Keratinocyte (primary cell): ENCODE data around the gene ASPSCR1. TPM values are rescaled to one million over a fixed set of nuclear protein-coding genes. Genes with fewer than 3 reads are reported as not detected.

Experiments
- DNase-seq: peaks from one replicate; pipeline ENCODE4 v3.0.0-alpha.2; 2011; ENCODE audit warnings: low read depth, missing footprints, low spot score
- FAIRE-seq: peaks from 2 replicates; lab custom pipeline; 2011; peaks lifted over from hg19 to GRCh38; lab: Jason Lieb, UNC
- H2AFZ ChIP-seq: 2 replicates; pipeline ENCODE4 v1.6.0; 2012; ENCODE audit warnings: low read length, control low read depth, inconsistent platforms; ENCODE audit not compliant: control insufficient read depth
- H3K27ac ChIP-seq: 2 replicates; pipeline ENCODE4 v1.5.1; 2011; ENCODE audit warnings: low read length; ENCODE audit not compliant: control insufficient read depth, insufficient read depth
- H3K27me3 ChIP-seq: 3 replicates; pipeline ENCODE4 v1.6.0; 2011; ENCODE audit warnings: low read length; ENCODE audit not compliant: control insufficient read depth, insufficient read depth; ENCODE audit errors: extremely low read depth
- H3K36me3 ChIP-seq, 2 experiments: 2 replicates in 1 of 2; 3 replicates in 1 of 2; pipeline ENCODE4 v1.5.1; 2011; ENCODE audit warnings: low read length in 2 of 2, mild to moderate bottlenecking in 1 of 2; ENCODE audit not compliant: control insufficient read depth in 2 of 2, insufficient read depth in 2 of 2; ENCODE audit errors: extremely low read depth in 1 of 2
- H3K4me1 ChIP-seq: 3 replicates; pipeline ENCODE4 v1.5.1; 2011; ENCODE audit warnings: low read length; ENCODE audit not compliant: control insufficient read depth, insufficient read depth; ENCODE audit errors: extremely low read depth
- H3K4me2 ChIP-seq: 3 replicates; pipeline ENCODE4 v1.6.0; 2011; ENCODE audit warnings: low read depth, low read length; ENCODE audit not compliant: control insufficient read depth, insufficient read depth; ENCODE audit errors: extremely low read depth
- H3K4me3 ChIP-seq, 3 experiments: fragments of 200-600 bp in 1 of 3; sonication (generic) in 1 of 3; 2 replicates in 2 of 3; 3 replicates in 1 of 3; pipeline ENCODE4 v1.5.1; 2011 to 2016; ENCODE audit warnings: low read length in 3 of 3, mild to moderate bottlenecking in 3 of 3, control low read depth in 2 of 3, inconsistent platforms in 1 of 3, low read depth in 1 of 3, mixed read lengths in 1 of 3, mixed run types in 1 of 3, moderate library complexity in 1 of 3; ENCODE audit not compliant: control insufficient read depth in 2 of 3, insufficient read depth in 2 of 3; ENCODE audit errors: extremely low read depth in 1 of 3
- H3K79me2 ChIP-seq: 2 replicates; pipeline ENCODE4 v1.6.0; 2012; ENCODE audit warnings: low read length; ENCODE audit not compliant: control insufficient read depth, insufficient read depth
- H3K9ac ChIP-seq: 3 replicates; pipeline ENCODE4 v1.6.0; 2011; ENCODE audit warnings: low read length; ENCODE audit not compliant: control insufficient read depth, insufficient read depth; ENCODE audit errors: extremely low read depth
- H3K9me1 ChIP-seq: 3 replicates; pipeline ENCODE4 v1.6.0; 2011; ENCODE audit warnings: low read length; ENCODE audit not compliant: control insufficient read depth, insufficient read depth; ENCODE audit errors: extremely low read depth
- H3K9me3 ChIP-seq: 2 replicates; pipeline ENCODE4 v1.5.1; 2012; ENCODE audit warnings: low read depth, low read length; ENCODE audit not compliant: control insufficient read depth
- H4K20me1 ChIP-seq: 3 replicates; pipeline ENCODE4 v1.6.0; 2011; ENCODE audit warnings: low read length; ENCODE audit not compliant: control insufficient read depth, insufficient read depth; ENCODE audit errors: extremely low read depth
- CTCF ChIP-seq, 3 experiments: IDR thresholded peaks in 1 of 3; conservative IDR thresholded peaks in 1 of 3; optimal IDR thresholded peaks in 1 of 3; 2 replicates in 2 of 3; 3 replicates in 1 of 3; pipeline versions ENCODE3 to v1.5.1; 2011; ENCODE audit warnings: low read length in 3 of 3, mild to moderate bottlenecking in 3 of 3, moderate library complexity in 2 of 3, control low read depth in 1 of 3, inconsistent platforms in 1 of 3; ENCODE audit not compliant: insufficient read depth in 2 of 3; ENCODE audit errors: extremely low read depth in 1 of 3
- EZH2 ChIP-seq: IDR thresholded peaks from one replicate; pipeline ENCODE4 v1.6.1; 2012; ENCODE audit warnings: inconsistent platforms, mild to moderate bottlenecking, low read length, moderate library complexity
- dilution Hi-C: fragments of 300-500 bp; cut with MboI; formaldehyde crosslinking; loops from one replicate; pipeline ENCODE4 v1.7.0; 2020; ENCODE audit warnings: low sequenced_read_pairs; ENCODE audit not compliant: extremely low pct_ligation_motif_present
- polyA plus RNA-seq, 5 experiments: library from polyadenylated mRNA; depleted of rRNA in 3 of 5; stranded (reverse) in 3 of 5; stranded (forward) in 1 of 5; unstranded in 1 of 5; fragments of >200 nt; gene quantifications; 1 replicate in 1 of 5; 2 replicates in 3 of 5; 3 replicates in 1 of 5; pipeline versions ENCODE4 v1.2.1 to v1.2.3, GENCODE V29; 2011 to 2012; ENCODE audit warnings: missing spikeins in 2 of 5, low read depth in 1 of 5, low replicate concordance in 1 of 5

The ASPSCR1 gene
- polyA plus RNA-seq, 1 donor (not counting 4 experiments of a cell fraction or from before 2014, with no cell fraction given): 5.2 TPM

DNA sequence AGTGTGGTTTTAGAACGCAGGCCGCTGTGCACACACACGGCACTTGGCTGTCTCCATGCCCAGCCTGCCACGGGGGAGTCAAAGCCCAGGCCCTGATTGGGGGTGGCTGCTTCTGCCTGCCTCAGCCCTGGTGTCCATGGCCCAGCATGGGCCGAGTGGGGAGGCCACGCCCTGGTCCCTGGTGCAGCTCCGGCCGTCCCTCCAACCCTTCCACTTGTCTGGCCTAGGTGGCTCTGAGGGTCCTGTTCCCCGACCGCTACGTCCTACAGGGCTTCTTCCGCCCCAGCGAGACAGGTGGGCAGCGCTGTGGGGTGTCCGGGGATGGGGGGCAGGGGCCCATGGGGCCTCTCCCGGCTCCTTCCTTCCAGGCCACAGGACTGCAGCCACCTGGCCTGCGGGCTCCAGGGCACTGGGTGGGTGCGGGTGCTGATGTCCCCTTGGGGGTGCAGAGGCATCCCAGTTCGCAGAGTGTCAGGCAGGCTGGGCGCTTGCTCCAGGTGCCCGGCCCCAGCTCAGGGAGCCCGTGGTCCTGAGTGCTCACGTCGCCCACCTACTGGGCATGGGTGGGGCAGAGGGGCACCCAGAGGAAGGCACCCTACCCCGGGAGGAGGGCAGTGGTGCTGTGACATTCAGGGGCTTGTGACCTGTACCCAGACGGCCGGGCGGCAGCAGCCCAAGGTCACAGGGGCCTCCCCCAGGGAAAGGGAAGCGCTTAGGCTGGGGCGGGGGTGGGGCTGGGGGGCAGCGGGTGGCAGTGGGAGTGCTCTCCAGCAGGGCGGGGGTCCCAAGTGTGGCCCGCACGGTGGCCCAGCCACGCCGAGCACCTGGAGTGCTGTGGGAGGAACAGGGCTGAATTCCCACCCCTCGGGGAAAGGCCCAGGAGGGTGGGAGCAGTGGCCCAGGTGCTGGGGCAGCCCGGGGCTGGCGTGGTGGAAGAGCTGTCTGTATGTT, 33.4 kb downstream of the ASPSCR1 start:
- Histone ChIP-seq H3K27me3 (no peaks in the 10 kb centered on the region), H3K4me3 (no peak overlapping the region), H3K4me1 (peaks cover 30% of the 10 kb centered on the region), H3K4me2 (no peak overlapping the region), H3K9me3 (no peaks in the 10 kb centered on the region), H3K36me3 (no peaks in the 10 kb centered on the region), H3K9me1 (no peaks in the 10 kb centered on the region), H3K79me2 (no peaks in the 10 kb centered on the region), H3K27ac (no peak overlapping the region), H4K20me1 (no peaks in the 10 kb centered on the region), H3K9ac (no peak overlapping the region), H2AFZ (no peak overlapping the region)
- FAIRE-seq (no peak), DNase-seq (no peak)
- dilution Hi-C loops: no loop called here
- TF ChIP-seq EZH2 (no peak), CTCF (optimal IDR thresholded peaks at IDR 0.05 in 1 of 3, IDR thresholded peaks at IDR 0.05 in 1 of 3, conservative IDR thresholded peaks at IDR 0.05 in 1 of 3; ENCODE audit: extremely low read depth in 1 of 3, insufficient read depth in 2 of 3, low read length in 3 of 3) (no peak)

DNA sequence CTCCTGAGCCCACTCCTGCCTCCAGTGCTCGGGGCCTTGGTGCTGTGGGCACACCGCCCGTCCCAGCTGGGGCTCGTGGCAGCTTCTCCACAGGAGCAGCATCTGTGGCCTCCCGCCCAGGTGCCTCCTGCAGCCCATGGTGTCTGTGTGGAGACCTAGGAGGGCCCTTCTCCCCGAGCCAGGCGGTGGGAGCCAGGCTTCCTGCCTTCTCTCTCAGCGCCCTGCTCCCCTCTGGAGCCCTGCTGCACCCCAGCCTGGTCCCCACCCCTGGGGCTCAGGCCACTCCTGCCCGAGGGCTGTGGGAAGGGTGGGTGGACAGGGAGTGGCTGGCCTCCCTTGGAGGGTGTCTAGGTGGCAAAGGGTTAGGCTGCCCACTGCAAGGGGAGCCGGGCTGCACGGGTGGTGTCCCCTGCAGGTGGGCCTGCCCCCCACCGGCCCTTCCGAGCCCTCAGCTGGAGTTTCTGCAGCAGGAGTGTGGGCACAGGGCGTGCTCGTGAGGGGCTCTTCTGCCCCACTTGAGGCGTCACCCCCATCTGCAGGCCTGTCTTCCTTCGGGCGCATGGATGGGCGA, 34.3 kb downstream of the ASPSCR1 start:
- Histone ChIP-seq H3K9me3 (no peaks in the 10 kb centered on the region), H3K4me2 (no peak overlapping the region), H3K9ac (no peak overlapping the region), H3K36me3 (no peaks in the 10 kb centered on the region), H3K9me1 (no peaks in the 10 kb centered on the region), H4K20me1 (no peaks in the 10 kb centered on the region), H3K27me3 (no peaks in the 10 kb centered on the region), H3K27ac (no peak overlapping the region), H3K4me1 (peaks cover 21% of the 10 kb centered on the region), H3K4me3 (no peak overlapping the region), H2AFZ (no peak overlapping the region), H3K79me2 (no peaks in the 10 kb centered on the region)
- FAIRE-seq (no peak), DNase-seq (no peak)
- dilution Hi-C loops: no loop called here
- TF ChIP-seq EZH2 (no peak), CTCF (optimal IDR thresholded peaks at IDR 0.05 in 1 of 3, IDR thresholded peaks at IDR 0.05 in 1 of 3, conservative IDR thresholded peaks at IDR 0.05 in 1 of 3; ENCODE audit: extremely low read depth in 1 of 3, insufficient read depth in 2 of 3, low read length in 3 of 3) (no peak)
